Colonic mucosa (tissue), 4 donors: ENCODE measurements around the gene B4GALT7. TPM values are rescaled to one million over a fixed set of nuclear protein-coding genes. Genes with fewer than 3 reads are reported as not detected.

ENCODE experiments used
- DNase-seq: peaks from one replicate; pipeline ENCODE4 v3.0.0-alpha.2; 2020
- H3K27ac ChIP-seq: fragments of 200-600 bp; one replicate; pipeline ENCODE4 v1.8.0; 2021
- H3K27me3 ChIP-seq: fragments of 200-600 bp; one replicate; pipeline ENCODE4 v1.8.0; 2021
- H3K36me3 ChIP-seq: fragments of 200-600 bp; one replicate; pipeline ENCODE4 v1.8.0; 2021
- H3K4me1 ChIP-seq: fragments of 200-600 bp; one replicate; pipeline ENCODE4 v1.8.0; 2021; ENCODE audit warnings: mild to moderate bottlenecking
- H3K4me3 ChIP-seq: fragments of 200-600 bp; one replicate; pipeline ENCODE4 v1.8.0; 2021
- H3K9ac ChIP-seq, 2 donors: one replicate each; pipeline ENCODE4 v1.7.0; 2013; ENCODE audit warnings: control low read depth in 2 of 2, low read depth in 2 of 2, low read length in 2 of 2
- H3K9me3 ChIP-seq: fragments of 200-600 bp; one replicate; pipeline ENCODE4 v1.8.0; 2021
- intact Hi-C: fragments of 100-400 bp; cut with DNase I; formaldehyde crosslinking; loops from one replicate; pipeline ENCODE4 v1.14.1; 2022
- total RNA-seq, 2 donors: library from RNA; stranded (reverse); fragmentation: NEBNext Ultra II Directional in 1 of 2; extraction: Animal tissue kit (Norgen Biotek cat#: 25700) in 1 of 2; gene quantifications; one replicate each; pipeline ENCODE4 v1.2.1, GENCODE V29; 2021
- TF ChIP-seq, protein P1 (sequence below): fragments of 200-600 bp; IDR thresholded peaks from one replicate; pipeline ENCODE4 v1.8.0; 2022; ENCODE audit warnings: antibody characterized with exemption, mild to moderate bottlenecking
- donor health status: healthy.
- donor health status: DM: no; HTN: no; CAD: no.
- donor health status: DM: no; HTN: no; CAD: no.

Gene B4GALT7
- total RNA-seq, 2 donors from 2014 or later, result 19.2 to 30.3 TPM

- peaks cover 34% of the 10 kb centered on the region for H3K36me3 ChIP-seq
- no peak for DNase-seq
- H3K27ac ChIP-seq, result no peak overlapping the region
- H3K4me1 ChIP-seq, result peaks cover 10% of the 10 kb centered on the region
- peak overlapping the region; percentile 99 for H3K4me3 ChIP-seq
- intact Hi-C loops, result loop anchor here (10.0 kb wide), 1 partner anchor 79 kb away; the partner anchor contains the start of gene DDX41
- no peaks in the 10 kb centered on the region for H3K9me3 ChIP-seq
- H3K9ac ChIP-seq, result peak overlapping the region; percentile 37 to 41
- TF ChIP-seq, protein P1, sequence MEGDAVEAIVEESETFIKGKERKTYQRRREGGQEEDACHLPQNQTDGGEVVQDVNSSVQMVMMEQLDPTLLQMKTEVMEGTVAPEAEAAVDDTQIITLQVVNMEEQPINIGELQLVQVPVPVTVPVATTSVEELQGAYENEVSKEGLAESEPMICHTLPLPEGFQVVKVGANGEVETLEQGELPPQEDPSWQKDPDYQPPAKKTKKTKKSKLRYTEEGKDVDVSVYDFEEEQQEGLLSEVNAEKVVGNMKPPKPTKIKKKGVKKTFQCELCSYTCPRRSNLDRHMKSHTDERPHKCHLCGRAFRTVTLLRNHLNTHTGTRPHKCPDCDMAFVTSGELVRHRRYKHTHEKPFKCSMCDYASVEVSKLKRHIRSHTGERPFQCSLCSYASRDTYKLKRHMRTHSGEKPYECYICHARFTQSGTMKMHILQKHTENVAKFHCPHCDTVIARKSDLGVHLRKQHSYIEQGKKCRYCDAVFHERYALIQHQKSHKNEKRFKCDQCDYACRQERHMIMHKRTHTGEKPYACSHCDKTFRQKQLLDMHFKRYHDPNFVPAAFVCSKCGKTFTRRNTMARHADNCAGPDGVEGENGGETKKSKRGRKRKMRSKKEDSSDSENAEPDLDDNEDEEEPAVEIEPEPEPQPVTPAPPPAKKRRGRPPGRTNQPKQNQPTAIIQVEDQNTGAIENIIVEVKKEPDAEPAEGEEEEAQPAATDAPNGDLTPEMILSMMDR, result no peak
- no peaks in the 10 kb centered on the region for H3K27me3 ChIP-seq
Observed at GRCh38 chr5:177593511-177593910, 6.4 kb upstream of the B4GALT7 start.

GRCh38 chr5:177594071-177594470 lies 5.9 kb upstream of the B4GALT7 start:
- Histone ChIP-seq H3K27me3 (no peaks in the 10 kb centered on the region), H3K27ac (no peak overlapping the region), H3K36me3 (peaks cover 34% of the 10 kb centered on the region), H3K9me3 (no peaks in the 10 kb centered on the region), H3K9ac (no peak overlapping the region), H3K4me1 (peaks cover 10% of the 10 kb centered on the region), H3K4me3 (no peak overlapping the region)
- TF ChIP-seq, protein P1, result no peak
- intact Hi-C loops, result loop anchor here (10.0 kb wide), 1 partner anchor 79 kb away; the partner anchor contains the start of gene DDX41
- DNase-seq, result no peak

DNA sequence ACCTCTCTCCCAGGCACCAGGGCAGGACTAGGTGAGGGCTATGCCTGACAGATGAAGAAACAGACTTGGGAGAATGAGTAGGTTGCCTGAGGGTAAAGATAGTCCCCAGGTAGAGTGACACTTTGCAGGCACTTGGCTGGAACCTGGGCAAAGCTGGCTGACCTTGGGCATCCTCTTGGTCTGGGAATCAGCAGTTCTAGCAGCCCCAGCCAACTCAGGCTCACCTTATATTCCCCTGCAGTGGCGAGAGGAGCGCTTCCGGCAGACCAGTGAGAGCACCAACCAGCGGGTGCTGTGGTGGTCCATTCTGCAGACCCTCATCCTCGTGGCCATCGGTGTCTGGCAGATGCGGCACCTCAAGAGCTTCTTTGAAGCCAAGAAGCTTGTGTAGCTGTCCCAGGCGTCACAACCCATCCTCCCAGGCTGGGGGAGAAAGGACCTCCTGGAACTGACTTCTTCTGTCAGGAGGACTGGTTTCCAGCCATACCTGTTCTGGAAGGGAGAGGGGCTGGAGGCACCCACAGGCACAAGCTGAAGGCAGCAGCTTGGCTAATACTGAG lies 4.8 kb upstream of the B4GALT7 start:
- no peak for DNase-seq

GRCh38 chr5:177595991-177596774 lies 3.7 kb upstream of the B4GALT7 start:
- Histone ChIP-seq H3K27ac (no peak overlapping the region), H3K27me3 (no peaks in the 10 kb centered on the region), H3K9me3 (no peaks in the 10 kb centered on the region), H3K4me1 (peaks cover 10% of the 10 kb centered on the region), H3K9ac (no peak overlapping the region), H3K4me3 (no peak overlapping the region), H3K36me3 (peaks cover 34% of the 10 kb centered on the region)
- DNase-seq, result no peak
- TF ChIP-seq, protein P1, result no peak
- intact Hi-C loops, result loop anchor here (10.0 kb wide), 1 partner anchor 81 kb away; the partner anchor contains the start of gene DDX41

More for the DNA sequence above, 4.8 kb upstream of the B4GALT7 start:
- H3K36me3 ChIP-seq, result peaks cover 34% of the 10 kb centered on the region
- H3K27me3 ChIP-seq, result no peaks in the 10 kb centered on the region
- H3K9me3 ChIP-seq, result no peaks in the 10 kb centered on the region
- intact Hi-C loops, result loop anchor here (10.0 kb wide), 1 partner anchor 80 kb away; the partner anchor contains the start of gene DDX41
- no peak overlapping the region for H3K27ac ChIP-seq
- TF ChIP-seq, protein P1, result no peak
- H3K9ac ChIP-seq, result no peak overlapping the region
- no peak overlapping the region for H3K4me3 ChIP-seq
- H3K4me1 ChIP-seq, result peaks cover 10% of the 10 kb centered on the region

DNA sequence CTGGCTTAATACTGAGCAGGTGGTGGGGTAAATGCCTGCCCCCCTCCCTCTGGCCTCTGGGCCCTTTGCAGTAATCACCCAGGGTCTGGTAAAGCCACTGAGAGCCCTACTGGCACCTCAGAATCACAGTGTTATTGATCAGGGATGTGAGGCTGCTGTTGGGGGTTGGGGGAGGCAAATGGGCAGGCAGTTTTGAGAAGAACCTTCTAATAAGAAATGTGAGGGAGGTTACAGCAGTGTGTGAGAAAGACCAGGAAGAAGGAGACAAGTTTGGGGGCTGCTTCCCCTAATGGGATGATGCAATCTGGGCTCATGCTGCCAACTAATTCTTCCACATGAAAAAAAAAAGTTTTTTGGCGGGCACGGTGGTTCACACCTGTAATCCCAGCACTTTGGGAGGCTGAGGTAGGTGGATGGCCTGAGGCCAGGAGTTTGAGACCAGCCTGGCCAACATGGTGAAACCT lies 3.1 kb upstream of the B4GALT7 start:
- Histone ChIP-seq H3K4me1 (peaks cover 10% of the 10 kb centered on the region), H3K36me3 (peaks cover 34% of the 10 kb centered on the region), H3K9me3 (no peaks in the 10 kb centered on the region), H3K27ac (no peak overlapping the region), H3K4me3 (no peak overlapping the region), H3K9ac (no peak overlapping the region), H3K27me3 (no peaks in the 10 kb centered on the region)
- DNase-seq, result no peak
- TF ChIP-seq, protein P1, result no peak
- intact Hi-C loops, result loop anchor here (10.0 kb wide), 1 partner anchor 82 kb away; the partner anchor contains the start of gene DDX41
